ENCODE results near the gene RFPL4AL1.

GRCh38 chr19:55781112-55781511, 12.2 kb downstream of the RFPL4AL1 start:
- TF ChIP-seq EZH2phosphoT487 (IDR thresholded peaks at IDR 0.05; ENCODE audit: low read depth, severe bottlenecking, unreplicated experiment) = no peak
- TF ChIP-seq CTCF (IDR thresholded peaks at IDR 0.05; ENCODE audit: poor library complexity) = no peak

Data from hepatocyte (in vitro differentiated cells).